CD8-positive, alpha-beta memory T cell (primary cell): ENCODE measurements around the gene ELF5. TPM values are rescaled to one million over a fixed set of nuclear protein-coding genes. Genes with fewer than 3 reads are reported as not detected.

ENCODE experiments used
- CTCF ChIA-PET: fragments of 350-600 bp; sonication (Branson Sonifier 250); formaldehyde crosslinking; loops from one replicate; lab custom pipeline; 2021; ENCODE audit warnings: antibody characterized with exemption; lab: Charles Lee
- POLR2A ChIA-PET: fragments of 350-600 bp; sonication (Branson Sonifier 250); formaldehyde crosslinking; loops from one replicate; lab custom pipeline; 2021; ENCODE audit warnings: antibody characterized with exemption; lab: Charles Lee
- DNase-seq, 5 donors: peaks; one replicate each; pipeline versions ENCODE4 v3.0.0 to v3.0.0-alpha.2; 2020 to 2022; ENCODE audit warnings: mixed read lengths in 1 of 5
- H3K27ac ChIP-seq: one replicate; pipeline ENCODE4 v1.7.0; 2013; ENCODE audit warnings: low read depth, mild to moderate bottlenecking, low read length, moderate library complexity
- H3K27me3 ChIP-seq: 2 replicates; pipeline ENCODE4 v1.7.0; 2013; ENCODE audit warnings: low read length, mild to moderate bottlenecking; ENCODE audit not compliant: insufficient read depth, poor library complexity, severe bottlenecking
- H3K36me3 ChIP-seq: 2 replicates; pipeline ENCODE4 v1.7.0; 2013; ENCODE audit warnings: mild to moderate bottlenecking, low read length, moderate library complexity; ENCODE audit not compliant: insufficient read depth
- H3K4me1 ChIP-seq: 2 replicates; pipeline ENCODE4 v1.7.0; 2013; ENCODE audit warnings: mild to moderate bottlenecking, low read length, moderate library complexity; ENCODE audit not compliant: insufficient read depth
- H3K4me3 ChIP-seq: 2 replicates; pipeline ENCODE4 v1.7.0; 2013; ENCODE audit warnings: mild to moderate bottlenecking, low read length
- H3K9me3 ChIP-seq: 2 replicates; pipeline ENCODE4 v1.7.0; 2013; ENCODE audit warnings: mild to moderate bottlenecking, low read length
- H3K27ac Mint-ChIP-seq, 8 donors: one replicate each; pipeline ENCODE4 v1.8.0; 2020 to 2021; ENCODE audit warnings: mixed read lengths in 8 of 8, mild to moderate bottlenecking in 6 of 8, inconsistent platforms in 3 of 8, moderate library complexity in 3 of 8
- H3K27me3 Mint-ChIP-seq, 2 donors: one replicate each; pipeline ENCODE4 v1.8.0; 2020 to 2021; ENCODE audit warnings: mixed read lengths in 2 of 2, mild to moderate bottlenecking in 1 of 2, moderate library complexity in 1 of 2
- H3K36me3 Mint-ChIP-seq, 3 donors: one replicate each; pipeline ENCODE4 v1.8.0; 2020 to 2021; ENCODE audit warnings: mixed read lengths in 3 of 3, inconsistent platforms in 1 of 3, mild to moderate bottlenecking in 1 of 3
- H3K4me1 Mint-ChIP-seq, 3 donors: one replicate each; pipeline ENCODE4 v1.8.0; 2020 to 2021; ENCODE audit warnings: mixed read lengths in 3 of 3, inconsistent platforms in 1 of 3, mild to moderate bottlenecking in 1 of 3
- H3K4me3 Mint-ChIP-seq, 7 donors: one replicate each; pipeline ENCODE4 v1.8.0; 2020 to 2021; ENCODE audit warnings: mixed read lengths in 7 of 7, mild to moderate bottlenecking in 6 of 7, moderate library complexity in 4 of 7, inconsistent platforms in 2 of 7
- H3K9me3 Mint-ChIP-seq, 5 donors: one replicate each; pipeline ENCODE4 v1.8.0; 2020 to 2022; ENCODE audit warnings: mixed read lengths in 5 of 5, mild to moderate bottlenecking in 3 of 5, moderate library complexity in 2 of 5, inconsistent platforms in 1 of 5
- polyA plus RNA-seq: library from polyadenylated mRNA; unstranded; fragments of 300-500 nt; fragmentation: Illumina TruSeq; gene quantifications from one replicate; pipeline ENCODE4 v1.2.3, GENCODE V29; 2021
- total RNA-seq, 2 experiments: library from RNA; stranded (reverse); gene quantifications; one replicate each; pipeline ENCODE4 v1.2.3, GENCODE V29; 2021

The ELF5 gene
- total and polyA plus RNA-seq, 3 experiments from 2014 or later: not detected

DNA sequence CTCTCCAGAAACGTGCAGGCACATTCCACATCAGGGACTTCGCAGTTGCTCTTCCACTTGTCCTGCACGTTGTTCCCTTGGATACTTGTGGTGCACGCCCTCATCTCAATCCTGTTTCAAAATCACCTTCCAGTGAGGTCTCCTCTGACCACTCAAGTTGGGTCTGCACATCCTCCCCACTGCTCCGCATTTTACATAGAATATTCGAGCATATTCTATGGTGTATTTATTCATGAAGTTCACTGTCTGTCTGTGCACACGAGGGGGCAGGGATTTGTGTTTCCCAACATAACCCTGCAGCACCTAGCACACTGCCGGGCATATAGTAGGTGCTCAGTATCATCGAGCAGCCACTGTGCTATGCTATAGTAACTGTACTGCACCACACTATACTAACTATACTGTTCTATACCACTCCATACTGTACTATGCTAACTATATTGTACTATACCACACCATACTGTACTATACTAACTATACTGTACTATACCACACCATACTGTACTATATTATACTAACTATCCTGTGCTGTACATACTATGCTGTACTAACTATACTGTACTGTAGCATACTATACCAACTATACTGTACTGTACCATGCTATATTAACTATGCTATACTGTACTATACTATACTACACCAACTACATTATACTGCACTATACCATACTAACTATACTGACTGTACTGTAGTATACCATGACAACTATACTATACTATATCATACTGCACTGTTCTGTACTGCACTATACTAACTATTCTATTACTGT is 30.3 kb downstream of the ELF5 start:
- Mint-ChIP-seq H3K27me3 (peaks cover 3 to 14% of the 10 kb centered on the region in 2 donors), H3K36me3 (no peaks in the 10 kb centered on the region), H3K4me3 (no peak overlapping the region), H3K4me1 (no peaks in the 10 kb centered on the region), H3K27ac (no peak overlapping the region), H3K9me3 (no peaks in the 10 kb centered on the region)
- H3K27ac ChIP-seq: no peak overlapping the region
- CTCF ChIA-PET: no interaction called here
- no peaks in the 10 kb centered on the region for H3K9me3 ChIP-seq
- no peak for DNase-seq
- no peak overlapping the region for H3K4me3 ChIP-seq
- no peaks in the 10 kb centered on the region for H3K4me1 ChIP-seq
- H3K27me3 ChIP-seq: no peaks in the 10 kb centered on the region
- POLR2A ChIA-PET: no interaction called here
- H3K36me3 ChIP-seq: no peaks in the 10 kb centered on the region

DNA sequence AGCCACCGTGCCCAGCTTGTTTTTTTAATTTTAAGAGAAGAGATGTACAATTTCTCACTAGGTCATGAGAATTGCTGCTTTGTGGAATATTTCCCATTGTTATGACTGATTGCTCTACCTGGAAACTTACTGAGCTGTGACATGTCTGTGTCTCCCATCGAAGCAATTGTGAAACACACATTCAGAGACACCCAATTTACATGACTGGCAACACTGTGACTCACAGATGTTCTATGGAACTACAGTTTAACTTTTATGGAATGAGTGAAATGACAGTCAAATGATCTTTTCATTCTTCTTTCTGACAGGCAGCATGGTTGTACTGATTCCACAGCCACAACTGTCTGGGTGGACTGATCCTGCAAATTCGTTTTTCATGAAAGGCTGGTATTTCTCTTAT is 32.3 kb downstream of the ELF5 start:
- DNase-seq: no peak
- no peaks in the 10 kb centered on the region for H3K9me3 Mint-ChIP-seq
- H3K36me3 Mint-ChIP-seq: no peaks in the 10 kb centered on the region
- H3K27me3 ChIP-seq: no peaks in the 10 kb centered on the region
- no peak overlapping the region for H3K4me3 Mint-ChIP-seq
- POLR2A ChIA-PET: no interaction called here
- H3K36me3 ChIP-seq: no peaks in the 10 kb centered on the region
- no peak overlapping the region for H3K27ac Mint-ChIP-seq
- H3K27me3 Mint-ChIP-seq: peaks cover 2 to 14% of the 10 kb centered on the region in 2 donors
- no peaks in the 10 kb centered on the region for H3K9me3 ChIP-seq
- no peak overlapping the region for H3K4me3 ChIP-seq
- CTCF ChIA-PET: no interaction called here
- H3K4me1 ChIP-seq: no peaks in the 10 kb centered on the region
- no peak overlapping the region for H3K27ac ChIP-seq
- no peaks in the 10 kb centered on the region for H3K4me1 Mint-ChIP-seq

DNA sequence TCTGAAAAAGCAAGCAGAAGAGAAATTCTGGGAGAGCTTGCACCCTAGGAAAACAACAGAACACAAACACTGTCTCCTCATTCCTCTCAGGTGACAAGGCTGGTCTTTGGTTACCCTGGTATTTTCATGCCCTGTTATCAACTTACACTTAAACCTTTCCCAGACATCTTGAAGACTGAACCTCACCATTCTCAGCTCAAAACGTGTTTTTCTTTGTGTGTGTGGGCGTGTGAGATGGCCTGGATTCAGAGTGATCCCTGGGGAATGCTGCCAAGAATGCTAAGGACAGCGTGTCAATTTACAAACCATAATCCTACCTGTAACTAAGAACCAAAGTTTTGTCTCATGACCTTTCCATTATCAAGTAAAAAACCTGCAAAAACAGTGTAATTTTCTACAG is 33.3 kb downstream of the ELF5 start:
- no peak for DNase-seq
- Histone ChIP-seq H3K4me3 (no peak overlapping the region), H3K27me3 (no peaks in the 10 kb centered on the region), H3K4me1 (no peaks in the 10 kb centered on the region), H3K9me3 (no peaks in the 10 kb centered on the region), H3K27ac (no peak overlapping the region), H3K36me3 (no peaks in the 10 kb centered on the region)
- no peak overlapping the region for H3K27ac Mint-ChIP-seq
- no peaks in the 10 kb centered on the region for H3K9me3 Mint-ChIP-seq
- no peak overlapping the region for H3K4me3 Mint-ChIP-seq
- H3K36me3 Mint-ChIP-seq: no peaks in the 10 kb centered on the region
- ChIA-PET CTCF (no interaction called here), POLR2A (no interaction called here)
- no peaks in the 10 kb centered on the region for H3K4me1 Mint-ChIP-seq
- H3K27me3 Mint-ChIP-seq: peaks cover 2 to 12% of the 10 kb centered on the region in 2 donors

DNA sequence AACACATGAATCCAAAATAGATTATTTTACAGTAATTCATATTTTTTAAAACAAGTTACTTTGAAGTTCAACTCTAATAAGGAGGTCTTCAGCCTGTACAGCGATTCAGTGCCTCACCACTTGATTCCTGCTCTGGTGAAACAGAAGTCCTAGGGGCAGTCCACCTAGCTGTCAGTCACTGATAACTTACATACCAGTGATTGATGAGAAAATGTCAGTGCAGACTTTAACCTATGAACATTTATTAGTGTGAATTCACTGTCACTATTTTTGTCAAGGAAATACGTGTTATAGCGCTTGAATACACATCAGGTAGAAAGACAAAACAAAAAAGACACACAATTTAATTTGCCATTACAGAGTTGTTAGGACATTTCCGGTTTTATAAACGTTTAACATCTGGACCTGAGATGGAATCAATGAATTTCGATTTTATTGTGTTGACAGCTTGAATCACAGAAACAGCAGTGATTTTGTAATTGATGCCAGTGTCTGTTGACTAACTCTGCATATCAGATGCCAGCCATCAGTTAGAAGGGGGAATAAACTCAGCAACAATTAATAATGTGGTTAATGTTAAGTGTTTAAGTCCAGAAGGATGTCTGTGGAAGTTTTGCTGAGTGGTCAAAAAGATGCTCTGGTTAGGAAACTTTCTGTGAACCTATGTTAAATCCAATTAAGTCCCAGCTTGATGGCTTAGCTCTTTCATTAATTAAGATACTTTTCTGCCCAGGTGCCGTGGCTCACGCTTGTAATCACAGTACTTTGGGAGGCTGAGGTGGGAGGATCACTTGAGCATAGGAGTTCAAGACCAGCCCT is 34.5 kb downstream of the ELF5 start:
- CTCF ChIA-PET: no interaction called here
- H3K36me3 ChIP-seq: no peaks in the 10 kb centered on the region
- no peaks in the 10 kb centered on the region for H3K4me1 ChIP-seq
- Mint-ChIP-seq H3K36me3 (peaks cover 0 to 1% (median under 1%) of the 10 kb centered on the region in 3 donors), H3K27ac (no peak overlapping the region), H3K9me3 (no peaks in the 10 kb centered on the region), H3K4me3 (no peak overlapping the region), H3K27me3 (peaks cover 2 to 9% of the 10 kb centered on the region in 2 donors), H3K4me1 (no peaks in the 10 kb centered on the region)
- no peak for DNase-seq
- no peaks in the 10 kb centered on the region for H3K9me3 ChIP-seq
- no peak overlapping the region for H3K27ac ChIP-seq
- H3K27me3 ChIP-seq: no peaks in the 10 kb centered on the region
- H3K4me3 ChIP-seq: no peak overlapping the region
- POLR2A ChIA-PET: no interaction called here

DNA sequence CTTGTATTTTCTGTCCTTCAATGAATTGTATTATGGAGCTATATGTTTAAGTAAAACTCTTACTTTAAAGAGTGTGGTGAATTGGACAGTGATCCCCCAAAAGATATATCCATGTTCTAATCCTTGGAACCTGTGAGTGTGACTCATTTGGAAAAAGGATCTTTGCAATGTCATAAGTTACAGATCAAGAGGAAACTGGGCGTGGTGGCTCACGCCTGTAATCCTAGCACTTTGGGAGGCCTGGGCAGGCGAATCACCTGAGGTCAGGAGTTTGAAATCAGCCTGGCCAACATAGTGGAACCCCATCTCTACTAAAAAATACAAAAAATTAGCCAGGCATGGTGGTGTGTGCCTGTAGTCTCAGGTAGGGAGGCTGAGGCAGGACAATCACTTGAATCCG is 36.7 kb downstream of the ELF5 start:
- Mint-ChIP-seq H3K9me3 (no peaks in the 10 kb centered on the region), H3K4me3 (no peak overlapping the region), H3K27me3 (peaks cover 2 to 5% of the 10 kb centered on the region in 2 donors), H3K36me3 (peaks cover 5 to 23% (median 8%) of the 10 kb centered on the region in 3 donors), H3K27ac (peak overlapping the region in 1 of 8 donors; percentile 73), H3K4me1 (no peaks in the 10 kb centered on the region)
- CTCF ChIA-PET: no interaction called here
- no peaks in the 10 kb centered on the region for H3K36me3 ChIP-seq
- no peaks in the 10 kb centered on the region for H3K9me3 ChIP-seq
- POLR2A ChIA-PET: no interaction called here
- no peak overlapping the region for H3K4me3 ChIP-seq
- no peaks in the 10 kb centered on the region for H3K27me3 ChIP-seq
- no peak for DNase-seq
- H3K4me1 ChIP-seq: no peaks in the 10 kb centered on the region
- H3K27ac ChIP-seq: no peak overlapping the region

DNA sequence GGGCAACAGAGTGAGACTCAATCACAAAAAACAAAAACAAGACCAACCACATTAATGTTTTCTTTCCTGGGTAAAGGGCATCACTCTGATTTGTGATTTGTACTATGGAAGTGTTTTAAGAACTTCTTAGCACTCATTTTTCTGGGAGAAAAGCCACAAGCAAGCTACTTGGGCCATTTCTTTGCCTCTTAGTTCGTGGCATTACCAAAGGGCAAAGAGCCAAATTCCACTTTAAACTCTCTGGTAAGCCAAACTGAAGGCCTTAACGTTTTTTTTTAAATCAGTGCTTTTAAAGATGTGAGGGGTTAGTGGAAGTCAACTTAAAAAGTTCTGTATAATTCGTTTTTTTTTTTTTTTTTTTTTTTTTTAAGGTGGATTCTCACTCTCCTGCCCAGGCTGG is 37.9 kb downstream of the ELF5 start:
- H3K9me3 Mint-ChIP-seq: no peaks in the 10 kb centered on the region
- no peaks in the 10 kb centered on the region for H3K4me1 ChIP-seq
- no peak overlapping the region for H3K27ac Mint-ChIP-seq
- H3K36me3 Mint-ChIP-seq: peaks cover 6 to 33% (median 14%) of the 10 kb centered on the region in 3 donors
- ChIA-PET CTCF (no interaction called here), POLR2A (interaction anchor here (0.6 kb wide), 1 partner anchor 451 kb away, joined by 11 read pairs; no protein-coding TSS in a partner anchor)
- H3K36me3 ChIP-seq: no peaks in the 10 kb centered on the region
- H3K9me3 ChIP-seq: no peaks in the 10 kb centered on the region
- H3K27me3 ChIP-seq: no peaks in the 10 kb centered on the region
- H3K27me3 Mint-ChIP-seq: peaks cover 0 to 2% of the 10 kb centered on the region in 2 donors
- H3K27ac ChIP-seq: no peak overlapping the region
- no peak overlapping the region for H3K4me3 ChIP-seq
- no peaks in the 10 kb centered on the region for H3K4me1 Mint-ChIP-seq
- no peak for DNase-seq
- no peak overlapping the region for H3K4me3 Mint-ChIP-seq

DNA sequence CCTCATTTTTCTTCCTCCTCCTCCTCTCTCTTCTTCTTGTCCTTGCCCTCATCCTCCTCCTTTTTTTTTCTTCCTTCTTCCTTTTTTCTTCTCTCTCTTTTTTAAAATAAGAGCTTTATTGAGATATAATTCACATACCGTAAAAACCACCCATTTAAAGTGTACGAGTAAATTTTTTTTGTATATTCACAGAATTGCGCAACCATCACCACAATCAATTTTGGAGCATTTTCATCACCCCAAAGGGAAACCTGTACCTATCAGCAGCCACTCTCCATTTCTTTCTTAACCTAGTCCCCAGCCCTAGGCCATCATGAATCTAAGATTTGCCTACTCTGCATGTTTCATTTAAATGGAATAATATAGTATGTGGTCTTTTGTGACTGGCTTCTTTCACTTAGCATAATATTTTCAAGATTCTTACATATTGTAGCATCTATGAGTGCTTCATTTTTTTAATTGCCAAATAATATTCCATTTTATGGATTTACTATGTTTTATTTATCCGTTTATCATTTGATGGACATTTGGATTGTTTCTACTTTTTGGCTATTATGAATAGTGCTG is 39.9 kb downstream of the ELF5 start:
- H3K36me3 ChIP-seq: peaks cover 8% of the 10 kb centered on the region
- H3K4me1 Mint-ChIP-seq: no peaks in the 10 kb centered on the region
- H3K36me3 Mint-ChIP-seq: peaks cover 6 to 53% (median 18%) of the 10 kb centered on the region in 3 donors
- ChIA-PET POLR2A (no interaction called here), CTCF (no interaction called here)
- no peak overlapping the region for H3K4me3 ChIP-seq
- no peak for DNase-seq
- H3K9me3 ChIP-seq: no peaks in the 10 kb centered on the region
- H3K4me1 ChIP-seq: no peaks in the 10 kb centered on the region
- H3K4me3 Mint-ChIP-seq: no peak overlapping the region
- H3K9me3 Mint-ChIP-seq: no peaks in the 10 kb centered on the region
- H3K27me3 ChIP-seq: no peaks in the 10 kb centered on the region
- peak overlapping the region in 3 of 8 donors; percentile 18 to 84 (median 23) for H3K27ac Mint-ChIP-seq
- H3K27me3 Mint-ChIP-seq: peaks cover 0 to 2% of the 10 kb centered on the region in 2 donors
- no peak overlapping the region for H3K27ac ChIP-seq
